ENCODE data around the gene SMARCC1. TPM values are rescaled to one million over a fixed set of nuclear protein-coding genes. Genes with fewer than 3 reads are reported as not detected.

The SMARCC1 gene
- total and polyA plus RNA-seq, 10 donors, result 10.5 to 82.9 (median 44.7) TPM

- Histone ChIP-seq H3K9me3 (no peaks in the 10 kb centered on the region), H3K27me3 (replicated peaks in 1 of 7) (no peaks in the 10 kb centered on the region), H3K4me1 (peaks cover 0 to 23% (median 5%) of the 10 kb centered on the region in 6 donors), H3K4me3 (no peak overlapping the region), H3K27ac (peak overlapping the region in 4 of 8 donors; percentile 2 to 59 (median 30)), H3K36me3 (peaks cover 0 to 95% (median 46%) of the 10 kb centered on the region in 6 donors)
- TF ChIP-seq POLR2AphosphoS5 (IDR thresholded peaks at IDR 0.05), result no peak
- no peak for TF ChIP-seq CTCF (IDR thresholded peaks at IDR 0.05 in 8 of 11, conservative IDR thresholded peaks at IDR 0.05 in 3 of 11)
- TF ChIP-seq POLR2A (IDR thresholded peaks at IDR 0.05), result no peak
- no peak for DNase-seq
- intact Hi-C loops (cut with DNase I; ENCODE audit: low total_unique reads), result no loop called here
- WGBS, 5 donors, result 65 to 89% (median 83%) methylated on average over 4 of the region's 4 CpGs
Measured at GRCh38 chr3:47613722-47614121, 168.0 kb downstream of the SMARCC1 start.

- Histone ChIP-seq H3K27me3 (replicated peaks in 1 of 7) (no peaks in the 10 kb centered on the region), H3K9me3 (no peaks in the 10 kb centered on the region), H3K4me1 (peaks cover 0 to 23% (median 5%) of the 10 kb centered on the region in 6 donors), H3K4me3 (no peak overlapping the region), H3K27ac (peak overlapping the region in 3 of 8 donors; percentile 0 to 59 (median 34)), H3K36me3 (peaks cover 0 to 95% (median 47%) of the 10 kb centered on the region in 6 donors)
- TF ChIP-seq POLR2AphosphoS5 (IDR thresholded peaks at IDR 0.05), result no peak
- TF ChIP-seq POLR2A (IDR thresholded peaks at IDR 0.05), result no peak
- TF ChIP-seq CTCF (IDR thresholded peaks at IDR 0.05 in 8 of 11, conservative IDR thresholded peaks at IDR 0.05 in 3 of 11), result no peak
- WGBS, 5 donors, result 70 to 97% (median 94%) methylated on average over 2 of the region's 2 CpGs
- DNase-seq, result no peak
- intact Hi-C loops (cut with DNase I; ENCODE audit: low total_unique reads), result no loop called here
Measured at GRCh38 chr3:47612879-47613278, 168.8 kb downstream of the SMARCC1 start.

- no peak for TF ChIP-seq POLR2AphosphoS5 (IDR thresholded peaks at IDR 0.05)
- no peak for TF ChIP-seq POLR2A (IDR thresholded peaks at IDR 0.05)
- no peak for TF ChIP-seq CTCF (IDR thresholded peaks at IDR 0.05 in 8 of 11, conservative IDR thresholded peaks at IDR 0.05 in 3 of 11)
- Histone ChIP-seq H3K4me1 (peaks cover 0 to 23% (median 5%) of the 10 kb centered on the region in 6 donors), H3K27ac (peak overlapping the region in 6 of 8 donors; percentile 0 to 35 (median 22)), H3K27me3 (replicated peaks in 1 of 7) (no peaks in the 10 kb centered on the region), H3K9me3 (no peaks in the 10 kb centered on the region), H3K36me3 (peaks cover 0 to 95% (median 46%) of the 10 kb centered on the region in 6 donors), H3K4me3 (no peak overlapping the region)
- no peak for DNase-seq
- intact Hi-C loops (cut with DNase I; ENCODE audit: low total_unique reads), result no loop called here
Measured at GRCh38 chr3:47612178-47612577, 169.5 kb downstream of the SMARCC1 start.

- 74 to 86% (median 85%) methylated on average over 2 of the region's 2 CpGs for WGBS, 5 donors
Measured at GRCh38 chr3:47611576-47611975, 170.1 kb downstream of the SMARCC1 start.

More at GRCh38 chr3:47611576-47611975, 170.1 kb downstream of the SMARCC1 start:
- Histone ChIP-seq H3K4me3 (no peak overlapping the region), H3K4me1 (peaks cover 0 to 23% (median 5%) of the 10 kb centered on the region in 6 donors), H3K27me3 (replicated peaks in 1 of 7) (no peaks in the 10 kb centered on the region), H3K27ac (peak overlapping the region in 7 of 8 donors; percentile 0 to 36 (median 24)), H3K9me3 (no peaks in the 10 kb centered on the region), H3K36me3 (peaks cover 0 to 95% (median 51%) of the 10 kb centered on the region in 6 donors)
- intact Hi-C loops (cut with DNase I; ENCODE audit: low total_unique reads), result no loop called here
- TF ChIP-seq POLR2A (IDR thresholded peaks at IDR 0.05) (no peak), POLR2AphosphoS5 (IDR thresholded peaks at IDR 0.05) (no peak)
- DNase-seq, result no peak

Measured in spleen (tissue), 11 donors.